Heart left ventricle (tissue), 13 donors: ENCODE measurements around the gene SLC38A10.

Experiments used
- POLR2A ChIP-seq, 2 donors: fragments of 450-650 bp; IDR thresholded peaks; one replicate each; pipeline ENCODE4 v1.6.1; 2017; ENCODE audit warnings: antibody characterized with exemption in 2 of 2, mild to moderate bottlenecking in 2 of 2, moderate library complexity in 2 of 2
- TF ChIP-seq, protein P1 (sequence below), 12 donors: fragments of 200-600 bp; sonication (generic) in 4 of 12; IDR thresholded peaks; one replicate each; pipeline versions ENCODE4 v1.5.0 to v1.8.0; 2018 to 2022; ENCODE audit warnings: antibody characterized with exemption in 12 of 12, mild to moderate bottlenecking in 5 of 12
- donor health status: ischemic (EF 13 %, LVEDD 7.1; RV severe dilation, severe dysfunction).
- donor health status: DM: no; HTN: yes; CAD: no.
- donor health status: DM: no; HTN: no; CAD: no.
- donor health status: ischemic (EF 25% LVEDD 6.9; RV normal size, moderate dysfunction).
- donor health status: ischemic (EF 25% LVEDD 5.7; RV mildly dilated, moderate dysfunction).
- donor health status: ischemic (EF 35%, LVEDD 5.7; RV mildly dilated, moderate dysfunction).
- donor health status: nonischemic (EF 11% LVEDD 7.7; RV severe dilation, severe dysfunction).
- donor health status: DM: yes; HTN: yes; CAD: no.
- donor health status: PGD.
- donor health status: ischemic (EF 29% LVEDD 5.4; RV normal size, mild dysfunction).
- donor health status: nonischemic (EF 23%, LVEDD 6.1; RV moderate dilation, normal function).

DNA sequence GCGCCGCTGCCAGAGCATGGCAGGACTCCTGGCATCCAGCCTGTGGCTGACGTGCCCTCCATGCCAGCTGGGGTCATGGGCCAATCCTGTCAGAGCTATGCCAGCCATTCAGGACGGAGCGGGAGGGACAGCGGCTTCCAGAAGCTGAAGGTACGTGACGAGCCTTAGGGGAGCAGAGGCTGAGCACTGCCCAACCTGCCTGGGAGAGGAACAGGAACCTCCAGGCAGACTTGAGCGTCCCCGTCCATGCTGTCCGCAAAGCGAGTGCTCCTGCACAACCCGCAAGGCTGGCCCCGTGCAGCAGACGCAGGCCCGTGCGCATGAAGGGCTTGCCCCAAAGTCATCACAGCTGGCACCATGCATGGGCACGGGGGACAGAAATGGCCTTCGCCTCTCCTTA lies 34.5 kb downstream of the SLC38A10 start:
- TF ChIP-seq, protein P1, sequence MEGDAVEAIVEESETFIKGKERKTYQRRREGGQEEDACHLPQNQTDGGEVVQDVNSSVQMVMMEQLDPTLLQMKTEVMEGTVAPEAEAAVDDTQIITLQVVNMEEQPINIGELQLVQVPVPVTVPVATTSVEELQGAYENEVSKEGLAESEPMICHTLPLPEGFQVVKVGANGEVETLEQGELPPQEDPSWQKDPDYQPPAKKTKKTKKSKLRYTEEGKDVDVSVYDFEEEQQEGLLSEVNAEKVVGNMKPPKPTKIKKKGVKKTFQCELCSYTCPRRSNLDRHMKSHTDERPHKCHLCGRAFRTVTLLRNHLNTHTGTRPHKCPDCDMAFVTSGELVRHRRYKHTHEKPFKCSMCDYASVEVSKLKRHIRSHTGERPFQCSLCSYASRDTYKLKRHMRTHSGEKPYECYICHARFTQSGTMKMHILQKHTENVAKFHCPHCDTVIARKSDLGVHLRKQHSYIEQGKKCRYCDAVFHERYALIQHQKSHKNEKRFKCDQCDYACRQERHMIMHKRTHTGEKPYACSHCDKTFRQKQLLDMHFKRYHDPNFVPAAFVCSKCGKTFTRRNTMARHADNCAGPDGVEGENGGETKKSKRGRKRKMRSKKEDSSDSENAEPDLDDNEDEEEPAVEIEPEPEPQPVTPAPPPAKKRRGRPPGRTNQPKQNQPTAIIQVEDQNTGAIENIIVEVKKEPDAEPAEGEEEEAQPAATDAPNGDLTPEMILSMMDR (IDR thresholded peaks at IDR 0.05), result no peak
- no peak for TF ChIP-seq POLR2A (IDR thresholded peaks at IDR 0.05)
